CD4-positive, CD25-positive, alpha-beta regulatory T cell (primary cell): Measurements from ENCODE around the gene BAIAP2L2. TPM values are rescaled to one million over a fixed set of nuclear protein-coding genes. Genes with fewer than 3 reads are reported as not detected.

Experiments used
- ATAC-seq, 2 donors: fragments of 150-1000 bp; cut with Tn5 transposase; one replicate each; pipeline ENCODE4 v1.10.0; 2021; ENCODE audit warnings: low read depth in 2 of 2, moderate number of reproducible peaks in 2 of 2, moderate library complexity in 1 of 2
- DNase-seq, 3 donors: peaks; one replicate each; pipeline versions ENCODE4 v3.0.0 to v3.0.0-alpha.2; 2012 to 2022; ENCODE audit warnings: mixed read lengths in 1 of 3
- H3K27ac ChIP-seq: one replicate; pipeline ENCODE4 v1.7.0; 2013; ENCODE audit warnings: mild to moderate bottlenecking, low read length; ENCODE audit not compliant: insufficient read depth, poor library complexity, severe bottlenecking
- H3K27me3 ChIP-seq: one replicate; pipeline ENCODE4 v1.7.0; 2013; ENCODE audit warnings: low read length; ENCODE audit not compliant: control insufficient read depth, insufficient read depth
- H3K36me3 ChIP-seq: one replicate; pipeline ENCODE4 v1.7.0; 2013; ENCODE audit warnings: mild to moderate bottlenecking, low read length, moderate library complexity; ENCODE audit not compliant: control insufficient read depth, insufficient read depth
- H3K4me1 ChIP-seq: 2 replicates; pipeline ENCODE4 v1.7.0; 2013; ENCODE audit warnings: mild to moderate bottlenecking, low read length; ENCODE audit not compliant: insufficient read depth, control insufficient read depth, poor library complexity, severe bottlenecking
- H3K4me3 ChIP-seq: one replicate; pipeline ENCODE4 v1.7.0; 2013; ENCODE audit warnings: low read depth, mild to moderate bottlenecking, low read length, moderate library complexity
- H3K9me3 ChIP-seq, 2 experiments: 1 replicate in 1 of 2; 2 replicates in 1 of 2; pipeline ENCODE4 v1.7.0; 2013; ENCODE audit warnings: low read length in 2 of 2, mild to moderate bottlenecking in 1 of 2, moderate library complexity in 1 of 2; ENCODE audit not compliant: control insufficient read depth in 2 of 2
- H3K27ac Mint-ChIP-seq, 3 donors: one replicate each; pipeline ENCODE4 v1.8.0; 2020 to 2022; ENCODE audit warnings: mild to moderate bottlenecking in 3 of 3, mixed read lengths in 3 of 3, moderate library complexity in 2 of 3
- H3K27me3 Mint-ChIP-seq: one replicate; pipeline ENCODE4 v1.8.0; 2022; ENCODE audit warnings: mild to moderate bottlenecking, mixed read lengths
- H3K36me3 Mint-ChIP-seq: one replicate; pipeline ENCODE4 v1.8.0; 2020; ENCODE audit warnings: mixed read lengths
- H3K4me1 Mint-ChIP-seq, 4 donors: one replicate each; pipeline ENCODE4 v1.8.0; 2020 to 2022; ENCODE audit warnings: mixed read lengths in 4 of 4, mild to moderate bottlenecking in 1 of 4
- H3K4me3 Mint-ChIP-seq, 4 donors: one replicate each; pipeline ENCODE4 v1.8.0; 2020 to 2022; ENCODE audit warnings: mild to moderate bottlenecking in 4 of 4, mixed read lengths in 4 of 4, moderate library complexity in 3 of 4
- H3K9me3 Mint-ChIP-seq, 7 donors: one replicate each; pipeline ENCODE4 v1.8.0; 2020 to 2022; ENCODE audit warnings: mixed read lengths in 7 of 7, mild to moderate bottlenecking in 3 of 7, moderate library complexity in 2 of 7
- polyA plus RNA-seq, 4 donors: library from polyadenylated mRNA; unstranded; fragments of 300-500 nt; fragmentation: Illumina TruSeq; gene quantifications; one replicate each; pipeline ENCODE4 v1.2.3, GENCODE V29; 2021
- total RNA-seq: library from RNA; stranded (reverse); gene quantifications from one replicate; pipeline ENCODE4 v1.2.3, GENCODE V29; 2022

BAIAP2L2 gene
- total and polyA plus RNA-seq, 5 donors from 2014 or later: 1.2 TPM; not detected in 4

DNA sequence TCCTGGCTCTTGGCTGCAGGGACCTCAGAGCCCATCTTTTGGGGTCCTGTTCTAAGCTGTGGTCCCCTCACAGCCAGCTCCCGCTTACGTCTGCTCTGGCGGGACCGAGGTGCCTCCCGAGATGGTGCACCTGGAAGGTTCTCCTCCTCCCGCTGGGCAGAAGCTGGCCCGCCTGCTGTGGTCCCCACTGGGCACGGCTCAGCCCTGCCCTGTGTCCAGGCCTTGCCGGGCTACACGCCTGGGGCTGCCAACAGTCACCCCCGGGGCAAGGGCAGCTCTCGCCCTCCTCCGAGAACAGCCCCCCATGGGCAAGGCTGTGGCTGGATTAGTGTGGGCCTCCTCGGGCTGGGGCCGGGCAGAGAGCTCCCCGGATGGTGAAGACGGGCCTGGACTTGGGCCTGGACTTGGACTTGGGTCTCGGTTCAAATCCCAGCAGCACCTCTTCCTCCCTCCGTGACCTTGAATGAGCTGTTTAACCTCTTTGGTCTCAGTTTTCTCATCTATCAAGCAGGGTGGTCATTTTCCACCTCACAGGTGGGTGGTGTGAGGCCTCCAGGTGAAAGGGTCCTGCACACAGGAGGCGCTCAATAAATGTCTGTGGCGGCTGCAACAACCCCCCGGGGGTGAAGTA, 998 bp downstream of the BAIAP2L2 start:
- Histone ChIP-seq H3K4me3 (no peak overlapping the region), H3K4me1 (no peaks in the 10 kb centered on the region), H3K9me3 (no peaks in the 10 kb centered on the region), H3K27ac (no peak overlapping the region), H3K36me3 (no peaks in the 10 kb centered on the region), H3K27me3 (no peaks in the 10 kb centered on the region)
- Mint-ChIP-seq H3K4me3 (peak overlapping the region in 2 of 4 donors; percentile 41 to 63), H3K4me1 (peaks cover 2 to 3% (median 2%) of the 10 kb centered on the region in 4 donors), H3K36me3 (peaks cover 10% of the 10 kb centered on the region), H3K27ac (peak overlapping the region in 2 of 3 donors; percentile 78 to 97), H3K9me3 (peaks cover 0 to 1% (median 0%) of the 10 kb centered on the region in 7 donors), H3K27me3 (peaks cover 9% of the 10 kb centered on the region)
- ATAC-seq (no peak), DNase-seq (peak in 2 of 3 donors; percentile 16 to 47)

DNA sequence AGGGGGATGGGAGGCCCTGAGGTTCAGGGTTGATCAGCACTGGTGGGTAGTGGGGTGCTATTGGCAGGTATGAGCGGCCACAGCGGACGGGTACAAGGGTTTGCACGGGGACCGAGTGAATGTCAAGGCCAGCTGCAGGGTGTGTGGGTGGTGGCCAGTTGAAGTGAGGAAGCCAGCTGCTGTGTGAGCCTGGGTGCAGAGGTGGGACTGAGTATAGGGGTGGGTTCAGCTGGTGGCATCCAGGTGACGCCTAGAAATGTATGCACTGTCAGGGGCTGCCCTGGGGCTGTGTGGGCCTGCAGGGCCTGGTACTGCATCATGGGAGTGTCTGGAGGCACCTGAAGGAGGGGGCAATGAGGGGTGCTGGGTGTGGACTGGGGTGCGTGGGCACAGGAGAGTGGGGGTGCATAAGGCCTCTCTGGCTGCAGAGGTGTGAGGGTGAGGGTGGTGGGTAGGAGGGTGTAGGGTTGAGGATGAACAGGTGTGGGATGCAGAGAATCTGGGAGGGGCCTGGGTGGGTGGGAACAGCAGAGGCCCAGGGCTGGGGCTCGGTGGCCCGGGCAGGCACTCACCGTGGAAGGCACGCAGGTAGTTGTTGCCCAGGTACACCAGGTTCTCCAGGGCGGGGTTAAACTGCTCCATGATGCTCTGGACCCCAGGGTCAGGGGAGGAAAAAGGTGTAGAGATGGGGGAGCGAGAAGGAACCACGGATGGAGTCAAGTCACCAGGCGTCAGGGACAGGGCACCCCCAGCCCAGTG, 1.7 kb downstream of the BAIAP2L2 start:
- Histone ChIP-seq H3K4me1 (no peaks in the 10 kb centered on the region), H3K9me3 (no peaks in the 10 kb centered on the region), H3K27ac (no peak overlapping the region), H3K4me3 (no peak overlapping the region), H3K36me3 (no peaks in the 10 kb centered on the region), H3K27me3 (no peaks in the 10 kb centered on the region)
- Mint-ChIP-seq H3K27ac (peak overlapping the region in 1 of 3 donors; percentile 67), H3K36me3 (peaks cover 12% of the 10 kb centered on the region), H3K9me3 (peaks cover 0 to 1% (median 0%) of the 10 kb centered on the region in 7 donors), H3K27me3 (peaks cover 6% of the 10 kb centered on the region), H3K4me3 (no peak overlapping the region), H3K4me1 (peaks cover 0 to 4% (median 0%) of the 10 kb centered on the region in 4 donors)
- DNase-seq (no peak), ATAC-seq (peak in 1 of 2 donors; percentile 22)

DNA sequence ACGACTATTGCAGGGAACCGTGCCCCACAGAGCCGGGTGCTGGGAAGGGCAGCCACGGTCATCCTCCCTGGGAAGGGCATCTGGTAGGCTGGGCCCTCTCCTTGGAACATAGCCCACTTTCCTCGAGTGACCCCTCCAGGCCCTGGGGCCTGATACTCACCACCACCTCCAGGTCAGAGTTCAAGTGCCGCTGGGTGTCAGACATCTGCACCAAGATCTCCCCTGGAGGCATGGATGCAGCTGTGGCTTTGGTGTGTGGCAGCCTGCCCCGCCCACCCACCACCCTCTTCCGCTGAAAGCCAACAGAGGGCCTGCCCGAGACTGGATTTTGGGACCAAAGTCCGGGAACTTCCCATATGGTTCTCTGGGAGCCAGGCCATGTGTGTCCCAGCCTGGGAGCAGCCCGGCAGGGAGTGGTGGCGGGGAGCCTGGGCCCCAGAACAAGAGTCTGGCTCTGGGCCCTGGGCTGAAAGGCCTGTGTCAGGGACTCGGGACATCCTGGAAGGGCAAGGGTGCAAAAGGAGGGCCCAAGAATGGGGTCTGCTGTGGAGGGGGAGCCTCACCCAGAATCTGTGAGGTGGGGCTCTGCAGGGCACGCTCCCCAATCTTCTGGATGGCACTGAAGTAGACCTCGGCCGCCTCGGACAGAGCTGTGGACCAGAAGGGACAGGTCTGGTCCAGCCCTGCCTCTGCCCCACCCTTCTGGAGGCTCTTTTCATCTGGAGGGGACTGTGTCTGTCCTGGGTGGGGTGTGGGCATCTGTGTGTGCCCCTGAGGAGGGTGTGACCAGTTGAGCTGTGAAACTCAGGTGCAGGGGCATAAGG, 2.6 kb downstream of the BAIAP2L2 start:
- no peak for DNase-seq
- Mint-ChIP-seq H3K4me3 (no peak overlapping the region), H3K27me3 (peaks cover 6% of the 10 kb centered on the region), H3K9me3 (peaks cover 0 to 1% (median 0%) of the 10 kb centered on the region in 7 donors), H3K27ac (peak overlapping the region in 1 of 3 donors; percentile 67), H3K4me1 (peaks cover 0 to 4% (median 0%) of the 10 kb centered on the region in 4 donors), H3K36me3 (peaks cover 11% of the 10 kb centered on the region)
- H3K9me3 ChIP-seq: no peaks in the 10 kb centered on the region
- ATAC-seq: no peak
- no peak overlapping the region for H3K27ac ChIP-seq
- H3K4me3 ChIP-seq: no peak overlapping the region
- H3K36me3 ChIP-seq: no peaks in the 10 kb centered on the region
- no peaks in the 10 kb centered on the region for H3K27me3 ChIP-seq
- H3K4me1 ChIP-seq: no peaks in the 10 kb centered on the region

DNA sequence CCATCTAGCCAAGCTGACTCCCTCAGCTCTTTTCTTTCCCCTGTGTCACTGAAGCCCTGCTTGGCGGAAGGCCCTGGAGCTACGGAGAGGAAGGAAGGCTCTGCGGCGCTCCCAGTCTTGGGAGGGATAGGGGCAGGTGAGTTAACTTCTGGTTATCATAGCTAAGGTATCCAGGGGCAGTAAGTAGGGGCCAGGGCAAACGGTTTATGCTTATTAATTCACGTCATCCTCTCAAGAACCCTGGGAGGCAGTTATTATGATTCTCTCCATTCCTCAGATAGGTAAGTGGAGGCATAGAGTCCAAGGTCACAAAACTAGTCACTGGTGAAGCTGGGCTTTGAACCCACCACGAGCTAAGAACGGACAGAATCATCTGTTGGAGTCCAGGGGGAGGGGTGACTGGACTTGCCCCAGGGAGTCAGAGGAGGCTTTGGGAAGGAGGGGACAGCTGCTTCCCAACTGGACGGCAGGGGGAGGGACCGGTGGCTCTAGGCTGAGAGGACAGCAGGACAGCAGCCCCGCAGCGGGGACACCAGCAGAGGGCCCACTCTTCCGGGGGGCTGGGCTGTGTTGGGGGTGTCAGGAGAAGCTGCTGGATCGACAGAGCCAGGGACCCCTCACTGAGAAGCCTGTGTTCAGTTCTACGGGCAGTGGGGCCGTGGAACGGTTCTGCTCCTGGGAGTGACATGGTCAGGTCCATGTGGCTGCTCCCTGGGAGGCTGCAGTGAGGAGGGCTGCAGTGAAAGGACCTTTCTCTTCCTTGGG, 3.5 kb downstream of the BAIAP2L2 start:
- DNase-seq: no peak
- no peak overlapping the region for H3K27ac ChIP-seq
- no peaks in the 10 kb centered on the region for H3K9me3 ChIP-seq
- Mint-ChIP-seq H3K36me3 (peaks cover 9% of the 10 kb centered on the region), H3K27me3 (peaks cover 6% of the 10 kb centered on the region), H3K27ac (no peak overlapping the region), H3K9me3 (no peaks in the 10 kb centered on the region), H3K4me1 (peaks cover 0 to 4% (median 0%) of the 10 kb centered on the region in 4 donors), H3K4me3 (peak overlapping the region in 1 of 4 donors; percentile 87)
- no peaks in the 10 kb centered on the region for H3K27me3 ChIP-seq
- H3K4me3 ChIP-seq: no peak overlapping the region
- no peak for ATAC-seq
- no peaks in the 10 kb centered on the region for H3K36me3 ChIP-seq
- no peaks in the 10 kb centered on the region for H3K4me1 ChIP-seq

DNA sequence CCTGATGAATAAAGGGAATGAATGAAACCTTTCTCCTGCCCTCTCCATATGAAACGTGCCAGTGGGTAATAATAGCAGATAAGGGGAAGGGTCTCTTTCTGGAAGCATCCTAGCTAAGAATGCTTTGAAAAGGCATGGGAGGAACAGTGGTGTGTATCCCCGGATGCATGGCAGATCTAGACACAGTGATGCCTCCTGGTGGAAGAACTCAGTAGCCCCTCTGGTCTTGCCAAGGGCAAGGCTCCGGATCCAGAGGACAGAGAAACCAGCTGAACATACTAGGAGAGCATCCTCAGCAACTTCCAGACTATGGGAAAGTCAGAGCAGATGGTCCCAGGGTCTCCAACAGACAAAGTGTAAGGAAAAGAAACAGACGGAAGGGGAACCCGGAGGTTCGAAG, 6.4 kb downstream of the BAIAP2L2 start:
- Histone ChIP-seq H3K27ac (no peak overlapping the region), H3K27me3 (no peaks in the 10 kb centered on the region), H3K36me3 (no peaks in the 10 kb centered on the region), H3K4me1 (no peaks in the 10 kb centered on the region), H3K9me3 (no peaks in the 10 kb centered on the region), H3K4me3 (no peak overlapping the region)
- peaks cover 6% of the 10 kb centered on the region for H3K27me3 Mint-ChIP-seq
- ATAC-seq (no peak), DNase-seq (no peak)
- H3K4me1 Mint-ChIP-seq: peaks cover 0 to 4% (median 0%) of the 10 kb centered on the region in 4 donors
- H3K4me3 Mint-ChIP-seq: no peak overlapping the region
- H3K27ac Mint-ChIP-seq: no peak overlapping the region
- peaks cover 9% of the 10 kb centered on the region for H3K36me3 Mint-ChIP-seq
- H3K9me3 Mint-ChIP-seq: no peaks in the 10 kb centered on the region

DNA sequence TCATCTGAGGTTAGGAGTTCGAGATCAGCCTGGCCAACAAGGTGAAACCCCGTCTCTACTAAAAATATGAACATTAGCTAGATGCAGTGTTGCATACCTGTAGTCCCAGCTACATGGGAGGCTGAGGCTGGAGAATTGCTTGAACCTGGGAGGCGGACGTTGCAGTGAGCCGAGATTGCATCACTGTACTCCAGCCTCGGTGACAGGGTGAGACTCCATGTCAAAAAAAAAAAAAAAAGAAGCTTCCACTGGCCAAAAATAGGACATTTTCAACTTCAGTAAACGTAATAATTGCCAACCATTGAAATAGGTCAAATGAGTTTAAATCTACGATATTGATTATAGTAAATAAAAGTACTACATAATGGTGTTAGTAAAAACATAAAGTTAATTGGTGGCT, 6.8 kb downstream of the BAIAP2L2 start:
- H3K4me1 Mint-ChIP-seq: peaks cover 0 to 4% (median 0%) of the 10 kb centered on the region in 4 donors
- no peaks in the 10 kb centered on the region for H3K36me3 ChIP-seq
- H3K36me3 Mint-ChIP-seq: peaks cover 9% of the 10 kb centered on the region
- no peaks in the 10 kb centered on the region for H3K4me1 ChIP-seq
- peaks cover 2% of the 10 kb centered on the region for H3K27me3 Mint-ChIP-seq
- H3K4me3 Mint-ChIP-seq: no peak overlapping the region
- H3K4me3 ChIP-seq: no peak overlapping the region
- no peaks in the 10 kb centered on the region for H3K9me3 ChIP-seq
- H3K9me3 Mint-ChIP-seq: no peaks in the 10 kb centered on the region
- no peak overlapping the region for H3K27ac ChIP-seq
- H3K27me3 ChIP-seq: no peaks in the 10 kb centered on the region
- DNase-seq: no peak
- H3K27ac Mint-ChIP-seq: no peak overlapping the region
- ATAC-seq: no peak
